ENCODE data around the gene IL13. TPM values are rescaled to one million over a fixed set of nuclear protein-coding genes. Genes with fewer than 3 reads are reported as not detected.

IL13 gene
- total RNA-seq, 1 donor from 2014 or later, result not detected

DNA sequence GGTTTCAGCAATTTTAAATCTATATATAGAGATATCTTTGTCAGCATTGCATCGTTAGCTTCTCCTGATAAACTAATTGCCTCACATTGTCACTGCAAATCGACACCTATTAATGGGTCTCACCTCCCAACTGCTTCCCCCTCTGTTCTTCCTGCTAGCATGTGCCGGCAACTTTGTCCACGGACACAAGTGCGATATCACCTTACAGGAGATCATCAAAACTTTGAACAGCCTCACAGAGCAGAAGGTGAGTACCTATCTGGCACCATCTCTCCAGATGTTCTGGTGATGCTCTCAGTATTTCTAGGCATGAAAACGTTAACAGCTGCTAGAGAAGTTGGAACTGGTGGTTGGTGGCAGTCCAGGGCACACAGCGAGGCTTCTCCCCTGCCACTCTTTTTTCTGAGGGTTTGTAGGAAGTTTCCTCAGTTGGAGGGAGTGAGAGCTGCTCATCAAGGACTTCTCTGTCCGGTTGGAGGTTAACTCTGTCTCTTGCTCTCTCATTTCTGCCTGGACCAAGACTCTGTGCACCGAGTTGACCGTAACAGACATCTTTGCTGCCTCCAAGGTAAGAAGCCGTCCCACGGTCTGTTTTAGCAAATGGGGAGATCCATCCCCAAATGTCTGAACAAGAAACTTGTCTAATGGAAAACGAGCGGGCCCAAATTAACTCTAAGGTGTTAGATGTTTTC lies 16.1 kb downstream of the IL13 start, which contains the start of gene IL4:
Gene IL4 (plus strand): TSS at position 51 of the 692 bp plus-strand sequence. CDS start 62 bp downstream, at position 113.
- H3K27ac Mint-ChIP-seq (ENCODE audit: unreplicated experiment), result peak within 1 kb of the TSS; percentile 96

DNA sequence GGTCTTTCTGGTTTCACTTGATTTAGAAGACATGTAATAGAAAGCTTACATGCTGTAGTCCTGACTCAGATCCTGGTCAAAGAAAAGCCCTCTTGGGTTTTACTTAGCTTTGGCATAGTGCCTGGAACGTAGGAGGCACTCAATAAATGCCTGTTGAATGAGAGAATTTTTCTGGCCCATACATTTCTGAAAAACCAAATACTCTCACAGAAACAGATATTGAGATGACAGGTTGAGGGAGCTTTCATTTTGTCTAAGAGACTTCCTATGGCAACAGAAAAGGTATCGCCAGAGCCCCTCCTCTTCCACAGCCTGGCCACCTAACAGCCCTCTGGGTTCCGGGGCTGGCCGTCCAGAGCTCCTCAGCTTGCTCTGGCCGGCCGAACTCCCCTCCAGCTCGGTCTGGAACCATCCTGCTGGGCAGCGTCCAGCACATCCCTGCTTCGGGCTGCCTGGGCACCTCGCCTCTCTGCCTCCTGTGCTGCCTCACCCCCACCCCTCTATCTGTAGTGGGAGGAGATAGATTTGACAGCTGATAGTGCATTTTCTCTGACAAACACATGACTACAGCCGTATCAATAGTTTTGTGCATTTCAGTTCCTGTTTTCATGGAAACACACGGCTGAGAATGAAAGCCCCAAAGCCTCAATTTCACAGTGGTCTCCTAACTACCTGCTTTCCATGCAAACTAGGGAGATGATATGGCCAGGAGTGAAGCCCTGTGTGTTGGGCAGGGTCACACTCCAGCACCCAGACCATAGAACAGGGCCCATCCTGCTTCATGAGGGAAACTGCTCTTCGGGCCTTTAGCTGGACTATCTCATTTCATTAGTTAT lies 16.9 kb downstream of the IL13 start:
- H3K9me3 Mint-ChIP-seq (ENCODE audit: low read depth), result no peaks in the 10 kb centered on the region
- H3K27me3 Mint-ChIP-seq (ENCODE audit: low read depth), result no peaks in the 10 kb centered on the region
- TF ChIP-seq, protein P1, sequence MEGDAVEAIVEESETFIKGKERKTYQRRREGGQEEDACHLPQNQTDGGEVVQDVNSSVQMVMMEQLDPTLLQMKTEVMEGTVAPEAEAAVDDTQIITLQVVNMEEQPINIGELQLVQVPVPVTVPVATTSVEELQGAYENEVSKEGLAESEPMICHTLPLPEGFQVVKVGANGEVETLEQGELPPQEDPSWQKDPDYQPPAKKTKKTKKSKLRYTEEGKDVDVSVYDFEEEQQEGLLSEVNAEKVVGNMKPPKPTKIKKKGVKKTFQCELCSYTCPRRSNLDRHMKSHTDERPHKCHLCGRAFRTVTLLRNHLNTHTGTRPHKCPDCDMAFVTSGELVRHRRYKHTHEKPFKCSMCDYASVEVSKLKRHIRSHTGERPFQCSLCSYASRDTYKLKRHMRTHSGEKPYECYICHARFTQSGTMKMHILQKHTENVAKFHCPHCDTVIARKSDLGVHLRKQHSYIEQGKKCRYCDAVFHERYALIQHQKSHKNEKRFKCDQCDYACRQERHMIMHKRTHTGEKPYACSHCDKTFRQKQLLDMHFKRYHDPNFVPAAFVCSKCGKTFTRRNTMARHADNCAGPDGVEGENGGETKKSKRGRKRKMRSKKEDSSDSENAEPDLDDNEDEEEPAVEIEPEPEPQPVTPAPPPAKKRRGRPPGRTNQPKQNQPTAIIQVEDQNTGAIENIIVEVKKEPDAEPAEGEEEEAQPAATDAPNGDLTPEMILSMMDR (IDR thresholded peaks at IDR 0.05), result peak; percentile 3
- peak overlapping the region; percentile 96 for H3K27ac Mint-ChIP-seq (ENCODE audit: unreplicated experiment)
- no peak for DNase-seq (ENCODE audit: low spot score)
- H3K4me3 Mint-ChIP-seq (ENCODE audit: unreplicated experiment), result peak overlapping the region; percentile 46
- peaks cover 57% of the 10 kb centered on the region for H3K4me1 Mint-ChIP-seq (ENCODE audit: low read depth)
- no peaks in the 10 kb centered on the region for H3K36me3 Mint-ChIP-seq (ENCODE audit: low read depth)

More for the DNA sequence above, 16.1 kb downstream of the IL13 start, which contains the start of gene IL4:
- DNase-seq (ENCODE audit: low spot score), result no peak
- Mint-ChIP-seq H3K9me3 (ENCODE audit: low read depth) (no peaks in the 10 kb centered on the region), H3K36me3 (ENCODE audit: low read depth) (no peaks in the 10 kb centered on the region), H3K27me3 (ENCODE audit: low read depth) (no peaks in the 10 kb centered on the region), H3K4me3 (ENCODE audit: unreplicated experiment) (peak within 1 kb of the TSS; percentile 46), H3K4me1 (ENCODE audit: low read depth) (peaks cover 53% of the 10 kb centered on the region)
- TF ChIP-seq, protein P1 (IDR thresholded peaks at IDR 0.05), result no peak

DNA sequence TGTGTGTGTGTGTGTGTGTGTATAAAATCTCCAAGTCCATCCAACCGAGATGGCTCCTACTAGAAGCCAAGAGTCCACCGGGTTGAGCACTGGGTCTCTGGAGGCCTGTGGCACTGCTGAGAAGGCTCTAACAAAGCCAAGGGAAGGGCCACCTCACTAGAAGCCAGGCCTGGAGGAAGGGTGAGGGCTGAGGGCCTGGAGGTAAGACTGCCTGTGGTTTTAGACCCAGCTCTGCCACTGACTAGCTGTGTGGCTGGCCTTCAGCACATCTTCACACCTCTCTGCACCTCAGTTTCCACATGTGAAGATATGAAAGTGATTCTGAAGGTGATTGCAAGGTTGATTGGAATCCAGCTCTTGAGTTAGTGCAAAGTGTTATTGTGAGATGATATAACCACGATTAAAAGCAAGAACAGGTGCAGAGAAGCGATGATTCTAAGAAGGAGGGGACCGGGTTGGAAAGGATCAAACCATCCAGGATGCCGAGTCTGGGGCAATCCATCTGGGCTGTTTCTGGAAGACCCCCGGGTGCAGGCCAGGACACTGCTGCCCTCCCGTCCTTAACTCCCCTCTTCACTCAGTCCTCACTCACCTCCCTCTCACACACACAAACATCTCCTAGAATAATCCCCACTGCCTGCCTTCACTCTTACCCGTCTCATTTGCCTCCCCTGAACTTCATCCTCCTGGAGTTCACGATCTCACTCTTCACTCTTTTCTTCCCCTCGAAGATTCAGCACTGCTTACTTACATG lies 18.1 kb downstream of the IL13 start:
- TF ChIP-seq, protein P1 (IDR thresholded peaks at IDR 0.05), result no peak
- DNase-seq (ENCODE audit: low spot score), result no peak
- H3K9me3 Mint-ChIP-seq (ENCODE audit: low read depth), result no peaks in the 10 kb centered on the region
- H3K4me1 Mint-ChIP-seq (ENCODE audit: low read depth), result peaks cover 65% of the 10 kb centered on the region
- H3K27ac Mint-ChIP-seq (ENCODE audit: unreplicated experiment), result peak overlapping the region; percentile 95
- peaks cover 3% of the 10 kb centered on the region for H3K36me3 Mint-ChIP-seq (ENCODE audit: low read depth)
- no peak overlapping the region for H3K4me3 Mint-ChIP-seq (ENCODE audit: unreplicated experiment)
- H3K27me3 Mint-ChIP-seq (ENCODE audit: low read depth), result no peaks in the 10 kb centered on the region

DNA sequence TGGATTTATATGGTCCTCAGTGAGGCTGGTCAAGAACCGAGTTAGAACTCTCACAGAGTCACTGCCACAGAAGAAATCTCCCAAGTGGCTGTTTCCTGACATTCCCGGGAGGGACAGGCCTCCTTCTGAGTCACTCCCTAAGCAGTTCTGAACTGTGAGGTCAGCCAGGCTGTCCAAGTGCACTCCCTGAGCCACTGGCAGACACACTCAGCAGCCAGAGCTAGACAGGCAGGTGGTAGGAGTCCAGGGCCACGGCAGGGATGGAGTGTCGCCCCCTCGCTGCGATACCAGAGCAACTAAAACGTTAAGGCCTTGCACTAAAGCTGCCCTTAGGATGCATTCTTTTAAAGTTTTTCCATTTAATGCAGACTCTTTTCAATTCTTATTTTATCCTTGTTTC lies 19.2 kb downstream of the IL13 start:
- no peak for DNase-seq (ENCODE audit: low spot score)
- Mint-ChIP-seq H3K27me3 (ENCODE audit: low read depth) (no peaks in the 10 kb centered on the region), H3K27ac (ENCODE audit: unreplicated experiment) (peak overlapping the region; percentile 95), H3K4me1 (ENCODE audit: low read depth) (peaks cover 65% of the 10 kb centered on the region), H3K36me3 (ENCODE audit: low read depth) (peaks cover 3% of the 10 kb centered on the region), H3K9me3 (ENCODE audit: low read depth) (no peaks in the 10 kb centered on the region), H3K4me3 (ENCODE audit: unreplicated experiment) (no peak overlapping the region)
- TF ChIP-seq, protein P1 (IDR thresholded peaks at IDR 0.05), result peak; percentile 75
